Mucosa of descending colon (tissue), 3 donors: ENCODE results near the gene GMDS. TPM values are rescaled to one million over a fixed set of nuclear protein-coding genes. Genes with fewer than 3 reads are reported as not detected.

Experiments used
- ATAC-seq: fragments of 200-7000 bp; cut with Tn5 transposase; one replicate; pipeline ENCODE4 v1.9.1; 2020; ENCODE audit warnings: mild to moderate bottlenecking, moderate library complexity
- DNase-seq, 3 donors: peaks; one replicate each; pipeline ENCODE4 v3.0.0-alpha.2; 2020
- H3K36me3 ChIP-seq: fragments of 200-600 bp; one replicate; pipeline ENCODE4 v1.8.0; 2021; ENCODE audit warnings: low read depth, mild to moderate bottlenecking
- H3K4me1 ChIP-seq: fragments of 200-600 bp; one replicate; pipeline ENCODE4 v1.8.0; 2021; ENCODE audit warnings: low read depth, mild to moderate bottlenecking
- H3K4me3 ChIP-seq: fragments of 200-600 bp; one replicate; pipeline ENCODE4 v1.8.0; 2021; ENCODE audit warnings: mild to moderate bottlenecking
- H3K9me3 ChIP-seq: fragments of 200-600 bp; one replicate; pipeline ENCODE4 v1.8.0; 2021; ENCODE audit warnings: mild to moderate bottlenecking
- intact Hi-C, 2 donors: fragments of 100-400 bp; cut with DNase I in 1 of 2; cut with micrococcal nuclease in 1 of 2; formaldehyde crosslinking; loops; one replicate each; pipeline versions ENCODE4 v1.11.0 to v1.11.1; 2022; cut with DNase I, micrococcal nuclease
- total RNA-seq, 3 donors: library from RNA; stranded (reverse); fragmentation: NEBNext Ultra II Directional in 2 of 3; extraction: Animal tissue kit (Norgen Biotek cat#: 25700) in 2 of 3; gene quantifications; one replicate each; pipeline versions ENCODE4 v1.2.1 to v1.2.4, GENCODE V29; 2021 to 2023
- TF ChIP-seq, protein P1 (sequence below): fragments of 200-600 bp; IDR thresholded peaks from one replicate; pipeline ENCODE4 v1.8.0; 2022; ENCODE audit warnings: antibody characterized with exemption, mild to moderate bottlenecking
- donor health status: DM: no; HTN: no; CAD: no; lungs with moderate emphysema.
- donor health status: DM: no; HTN: no; CAD: no.
- donor health status: DM: no; HTN: yes; CAD: no.

The GMDS gene
- total RNA-seq, 3 donors from 2014 or later: 68.0 to 228 (median 135) TPM

DNA sequence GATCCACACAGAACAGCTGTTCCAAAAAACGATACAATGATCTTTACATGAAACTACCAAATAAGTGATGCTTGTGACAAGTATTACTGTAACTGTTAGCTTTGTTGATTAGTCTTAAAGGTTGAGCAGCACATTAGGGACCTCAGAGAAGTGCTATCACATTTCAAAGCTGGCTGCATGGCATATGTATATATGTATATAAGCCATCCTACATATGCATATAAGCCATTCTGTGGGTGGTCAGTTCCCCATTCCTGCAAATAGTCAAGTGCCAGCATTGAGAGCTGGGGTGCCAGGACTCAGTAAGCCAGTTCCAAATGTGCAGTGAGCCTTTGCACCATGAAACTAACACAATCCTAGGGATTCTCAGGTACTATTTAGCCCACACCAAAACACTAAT is 339.4 kb downstream of the GMDS start:
- TF ChIP-seq, protein P1, sequence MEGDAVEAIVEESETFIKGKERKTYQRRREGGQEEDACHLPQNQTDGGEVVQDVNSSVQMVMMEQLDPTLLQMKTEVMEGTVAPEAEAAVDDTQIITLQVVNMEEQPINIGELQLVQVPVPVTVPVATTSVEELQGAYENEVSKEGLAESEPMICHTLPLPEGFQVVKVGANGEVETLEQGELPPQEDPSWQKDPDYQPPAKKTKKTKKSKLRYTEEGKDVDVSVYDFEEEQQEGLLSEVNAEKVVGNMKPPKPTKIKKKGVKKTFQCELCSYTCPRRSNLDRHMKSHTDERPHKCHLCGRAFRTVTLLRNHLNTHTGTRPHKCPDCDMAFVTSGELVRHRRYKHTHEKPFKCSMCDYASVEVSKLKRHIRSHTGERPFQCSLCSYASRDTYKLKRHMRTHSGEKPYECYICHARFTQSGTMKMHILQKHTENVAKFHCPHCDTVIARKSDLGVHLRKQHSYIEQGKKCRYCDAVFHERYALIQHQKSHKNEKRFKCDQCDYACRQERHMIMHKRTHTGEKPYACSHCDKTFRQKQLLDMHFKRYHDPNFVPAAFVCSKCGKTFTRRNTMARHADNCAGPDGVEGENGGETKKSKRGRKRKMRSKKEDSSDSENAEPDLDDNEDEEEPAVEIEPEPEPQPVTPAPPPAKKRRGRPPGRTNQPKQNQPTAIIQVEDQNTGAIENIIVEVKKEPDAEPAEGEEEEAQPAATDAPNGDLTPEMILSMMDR: no peak
- H3K36me3 ChIP-seq: no peaks in the 10 kb centered on the region
- ATAC-seq (no peak), DNase-seq (no peak)
- no peak overlapping the region for H3K4me3 ChIP-seq
- no peaks in the 10 kb centered on the region for H3K4me1 ChIP-seq
- intact Hi-C loops: no loop called here
- H3K9me3 ChIP-seq: no peaks in the 10 kb centered on the region

DNA sequence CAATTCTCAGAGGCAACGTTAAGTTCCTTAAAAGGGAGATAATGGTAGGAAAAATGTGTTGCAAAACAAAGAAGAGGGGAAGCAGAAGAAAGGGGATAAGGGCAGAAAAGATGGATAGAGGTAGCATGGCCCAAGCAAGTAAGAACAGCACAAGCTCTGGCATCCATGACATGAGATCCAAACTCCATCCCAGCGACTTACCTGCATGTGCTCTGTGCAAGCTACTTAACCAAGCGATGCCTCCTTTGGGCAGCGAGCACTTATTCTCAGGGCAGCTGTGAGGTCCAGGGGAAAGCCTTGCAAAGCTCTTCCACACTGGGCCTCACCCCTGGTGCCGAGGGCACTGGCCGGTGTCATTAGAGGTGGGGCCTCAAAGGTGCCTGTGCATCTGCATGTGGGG is 340.5 kb downstream of the GMDS start:
- Histone ChIP-seq H3K4me3 (no peak overlapping the region), H3K9me3 (no peaks in the 10 kb centered on the region), H3K36me3 (no peaks in the 10 kb centered on the region), H3K4me1 (no peaks in the 10 kb centered on the region)
- intact Hi-C loops: no loop called here
- DNase-seq (no peak), ATAC-seq (no peak)
- TF ChIP-seq, protein P1: no peak

DNA sequence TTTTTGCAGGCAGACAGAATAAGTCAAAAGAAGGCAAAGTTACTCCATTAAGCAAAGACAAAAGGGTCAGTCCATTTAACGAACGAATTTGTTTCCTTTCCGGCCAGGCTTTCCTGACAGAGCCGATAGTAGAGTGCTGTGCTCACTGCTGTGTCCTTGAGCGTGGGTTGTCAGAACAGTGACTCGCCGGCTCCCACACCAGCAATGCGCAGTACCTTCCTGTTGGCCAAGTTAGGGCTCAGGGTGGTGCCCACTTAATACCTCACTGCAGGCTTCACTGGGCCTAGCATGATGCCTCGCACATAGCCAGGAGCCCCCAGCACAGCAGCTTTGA is 341.0 kb downstream of the GMDS start:
- no peaks in the 10 kb centered on the region for H3K9me3 ChIP-seq
- TF ChIP-seq, protein P1: no peak
- no peak for DNase-seq
- H3K36me3 ChIP-seq: no peaks in the 10 kb centered on the region
- H3K4me1 ChIP-seq: no peaks in the 10 kb centered on the region
- no peak for ATAC-seq
- intact Hi-C loops: no loop called here
- no peak overlapping the region for H3K4me3 ChIP-seq

DNA sequence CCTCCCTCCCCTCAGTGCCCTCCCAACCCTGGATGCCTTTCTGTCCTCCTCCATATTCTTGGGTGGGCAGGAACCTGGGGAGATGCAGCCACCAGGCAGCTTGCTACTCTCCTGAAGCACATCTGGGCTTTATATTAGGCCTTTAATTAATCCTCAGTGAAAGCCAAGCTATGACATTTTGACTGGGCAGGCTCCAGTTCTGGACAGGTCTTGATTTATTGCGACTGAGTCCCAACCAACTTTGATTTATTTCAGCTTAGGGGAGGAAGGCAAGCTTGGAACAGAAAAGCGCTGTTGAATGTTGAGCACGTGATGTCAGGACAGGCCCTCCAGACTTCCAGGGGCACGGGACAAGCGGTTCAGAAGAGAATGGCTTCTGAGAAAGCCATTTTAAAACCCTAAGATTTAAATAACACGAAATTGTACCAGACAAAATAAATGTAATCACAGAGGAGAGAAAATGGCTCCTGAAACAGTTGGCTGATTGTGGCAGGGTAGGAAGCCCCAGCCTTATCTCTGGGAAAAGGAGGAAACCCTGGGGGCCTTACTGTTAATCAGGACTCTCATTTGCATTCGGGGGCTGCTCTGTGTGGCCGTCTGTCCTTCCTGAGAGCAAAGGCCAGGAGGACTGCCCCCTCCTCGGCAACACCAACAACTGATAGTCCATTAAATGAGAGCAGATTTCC is 341.5 kb downstream of the GMDS start:
- no peak overlapping the region for H3K4me3 ChIP-seq
- no peaks in the 10 kb centered on the region for H3K4me1 ChIP-seq
- H3K9me3 ChIP-seq: no peaks in the 10 kb centered on the region
- intact Hi-C loops: no loop called here
- no peaks in the 10 kb centered on the region for H3K36me3 ChIP-seq
- DNase-seq (no peak), ATAC-seq (no peak)
- TF ChIP-seq, protein P1: no peak

DNA sequence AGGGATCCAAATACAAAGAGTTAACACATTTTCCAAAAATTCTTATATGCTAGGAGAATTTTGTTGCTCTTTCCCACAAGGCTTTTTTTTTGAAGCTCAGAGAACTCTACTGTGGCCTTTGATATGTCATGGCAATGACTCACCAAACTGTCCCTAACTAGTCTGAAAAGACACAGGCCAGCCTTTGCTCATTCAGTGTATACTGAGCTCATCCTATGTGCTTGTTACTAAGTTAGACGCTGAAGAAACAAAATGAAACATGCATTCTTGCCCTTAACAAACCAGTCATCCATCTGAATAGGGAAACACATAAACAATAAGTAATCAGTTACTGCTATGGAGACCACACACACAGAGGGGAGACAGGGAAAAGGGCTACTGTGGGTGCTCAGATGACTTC is 343.8 kb downstream of the GMDS start:
- no peak overlapping the region for H3K4me3 ChIP-seq
- DNase-seq (no peak), ATAC-seq (peak; percentile 54)
- H3K4me1 ChIP-seq: no peaks in the 10 kb centered on the region
- no peaks in the 10 kb centered on the region for H3K9me3 ChIP-seq
- intact Hi-C loops: no loop called here
- H3K36me3 ChIP-seq: no peaks in the 10 kb centered on the region
- TF ChIP-seq, protein P1: no peak

DNA sequence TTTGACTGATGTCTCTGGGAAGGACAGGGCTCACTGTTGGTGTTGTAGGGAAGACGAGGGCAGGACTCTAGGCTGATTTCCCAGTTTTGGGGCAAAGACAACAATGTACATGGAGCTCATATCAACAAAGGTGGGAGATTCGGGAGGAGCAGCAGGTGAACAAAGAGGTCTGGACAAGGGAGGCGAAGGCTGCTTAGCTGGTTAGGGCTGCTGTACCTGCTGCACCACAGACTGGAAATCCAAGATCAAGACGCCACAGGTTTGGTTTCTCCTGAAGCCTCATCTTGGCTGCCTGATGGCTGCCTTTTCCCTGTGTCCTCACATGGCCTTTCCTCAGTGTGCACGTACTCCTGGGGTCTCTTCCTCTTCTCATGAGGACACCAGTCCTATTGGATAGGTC is 348.5 kb downstream of the GMDS start:
- no peak for DNase-seq
- intact Hi-C loops: no loop called here
- no peak for ATAC-seq
- no peaks in the 10 kb centered on the region for H3K9me3 ChIP-seq
- no peaks in the 10 kb centered on the region for H3K36me3 ChIP-seq
- H3K4me3 ChIP-seq: no peak overlapping the region
- TF ChIP-seq, protein P1: no peak
- peaks cover 10% of the 10 kb centered on the region for H3K4me1 ChIP-seq
